K562 (cell line): Measurements from ENCODE around the gene UBAP1L. TPM values are rescaled to one million over a fixed set of nuclear protein-coding genes. Genes with fewer than 3 reads are reported as not detected.

Experiments used
- ARID3B ChIP-seq: fragments of 250-450 bp; sonication (Bioruptor Pico); IDR thresholded peaks from 2 replicates; pipeline ENCODE4 v1.4.0; 2020; ENCODE audit warnings: borderline replicate concordance
- CHD7 ChIP-seq: fragments of 200-600 bp; sonication (generic); IDR thresholded peaks from one replicate; pipeline ENCODE4 v1.6.1; 2012; ENCODE audit warnings: mild to moderate bottlenecking, low read depth, low read length, inconsistent platforms
- GATA2 ChIP-seq: sonication (generic); formaldehyde crosslinking; IDR thresholded peaks from 2 replicates; pipeline ENCODE4 v1.4.0; 2020; ENCODE audit warnings: mild to moderate bottlenecking, missing genetic modification reagents
- HDAC1 ChIP-seq, 2 experiments: fragments of 450-650 bp; IDR thresholded peaks; 2 replicates each; pipeline ENCODE4 v1.6.1; 2016 to 2017; ENCODE audit warnings: inconsistent platforms in 1 of 2, mild to moderate bottlenecking in 1 of 2, moderate library complexity in 1 of 2
- MEF2A ChIP-seq: IDR thresholded peaks from 2 replicates; pipeline ENCODE4 v1.6.1; 2011; ENCODE audit warnings: low read depth, mild to moderate bottlenecking, low read length, moderate library complexity; ENCODE audit not compliant: control insufficient read depth
- PHF20 ChIP-seq: fragments of 450-650 bp; IDR thresholded peaks from 2 replicates; pipeline ENCODE4 v1.6.1; 2018; ENCODE audit not compliant: partially characterized antibody
- SNRNP70 ChIP-seq: fragments of 200-400 bp; formaldehyde crosslinking; optimal IDR thresholded peaks from 2 replicates; pipeline ENCODE3; 2017; ENCODE audit warnings: low read depth, low read length
- ZNF311 ChIP-seq: fragments of 250-450 bp; sonication (Bioruptor Pico); IDR thresholded peaks from 2 replicates; pipeline ENCODE4 v1.4.0; 2020; ENCODE audit warnings: mild to moderate bottlenecking, moderate library complexity
- ZNF584 ChIP-seq: fragments of 200-800 bp; sonication (Bioruptor generic); IDR thresholded peaks from 2 replicates; pipeline ENCODE4 v1.6.1; 2016; ENCODE audit warnings: low read depth, mild to moderate bottlenecking, missing genetic modification characterization, missing compliant biosample characterization
- polyA plus RNA-seq, 8 experiments: library from polyadenylated mRNA; depleted of rRNA in 4 of 8; stranded (reverse) in 5 of 8; unstranded in 3 of 8; fragments of >200 nt; fragmentation: Nextera tagmentation in 2 of 8; fragmentation: Illumina TruSeq in 1 of 8; extraction: Ambion mirVana in 2 of 8; extraction: Trizol in 1 of 8; gene quantifications; 2 replicates each; pipeline versions ENCODE4 v1.2.1 to v1.2.3, GENCODE V29; 2011 to 2014; ENCODE audit warnings: inconsistent platforms in 1 of 8, missing spikeins in 1 of 8
- total RNA-seq, 7 experiments: library from RNA; depleted of rRNA in 6 of 7; stranded (reverse); fragments of >200 nt in 6 of 7; fragmentation: Illumina TruSeq in 2 of 7; extraction: Trizol in 2 of 7; gene quantifications; 2 replicates each; pipeline versions ENCODE4 v1.2.1 to v1.2.3, GENCODE V29; 2011 to 2021; ENCODE audit warnings: low replicate concordance in 1 of 7

UBAP1L gene
- total and polyA plus RNA-seq, 9 of the 15 experiments (the other 6 are each of a cell fraction or from before 2014, with no cell fraction given) = 0.16 to 0.71 (median 0.41) TPM; not detected in 2

- no peak for TF ChIP-seq CHD7
- no peak for TF ChIP-seq SNRNP70
- TF ChIP-seq ARID3B (CRISPR knock-in tag) = no peak
- no peak for TF ChIP-seq MEF2A
- no peak for TF ChIP-seq ZNF584 (CRISPR knock-in tag)
- no peak for TF ChIP-seq PHF20
- no peak for TF ChIP-seq GATA2 (CRISPR knock-in tag)
- no peak for TF ChIP-seq ZNF311 (CRISPR knock-in tag)
- no peak for TF ChIP-seq HDAC1 (IDR thresholded peaks at IDR 0.05)
Measured at GRCh38 chr15:65056868-65057548, 58.0 kb downstream of the UBAP1L start (continued).
